Activated CD4-positive, CD25-positive, alpha-beta regulatory T cell treated with anti-CD3 and anti-CD28 coated beads, Interleukin-2, amount 50 U/mL, for 16 hours (primary cell): Measurements from ENCODE around the gene P3H3.

Experiments used
- DNase-seq: peaks from one replicate; pipeline ENCODE4 v3.0.0-alpha.2; 2020; ENCODE audit warnings: low read depth, low spot score

Gene P3H3, protein sequence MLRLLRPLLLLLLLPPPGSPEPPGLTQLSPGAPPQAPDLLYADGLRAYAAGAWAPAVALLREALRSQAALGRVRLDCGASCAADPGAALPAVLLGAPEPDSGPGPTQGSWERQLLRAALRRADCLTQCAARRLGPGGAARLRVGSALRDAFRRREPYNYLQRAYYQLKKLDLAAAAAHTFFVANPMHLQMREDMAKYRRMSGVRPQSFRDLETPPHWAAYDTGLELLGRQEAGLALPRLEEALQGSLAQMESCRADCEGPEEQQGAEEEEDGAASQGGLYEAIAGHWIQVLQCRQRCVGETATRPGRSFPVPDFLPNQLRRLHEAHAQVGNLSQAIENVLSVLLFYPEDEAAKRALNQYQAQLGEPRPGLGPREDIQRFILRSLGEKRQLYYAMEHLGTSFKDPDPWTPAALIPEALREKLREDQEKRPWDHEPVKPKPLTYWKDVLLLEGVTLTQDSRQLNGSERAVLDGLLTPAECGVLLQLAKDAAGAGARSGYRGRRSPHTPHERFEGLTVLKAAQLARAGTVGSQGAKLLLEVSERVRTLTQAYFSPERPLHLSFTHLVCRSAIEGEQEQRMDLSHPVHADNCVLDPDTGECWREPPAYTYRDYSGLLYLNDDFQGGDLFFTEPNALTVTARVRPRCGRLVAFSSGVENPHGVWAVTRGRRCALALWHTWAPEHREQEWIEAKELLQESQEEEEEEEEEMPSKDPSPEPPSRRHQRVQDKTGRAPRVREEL

DNA sequence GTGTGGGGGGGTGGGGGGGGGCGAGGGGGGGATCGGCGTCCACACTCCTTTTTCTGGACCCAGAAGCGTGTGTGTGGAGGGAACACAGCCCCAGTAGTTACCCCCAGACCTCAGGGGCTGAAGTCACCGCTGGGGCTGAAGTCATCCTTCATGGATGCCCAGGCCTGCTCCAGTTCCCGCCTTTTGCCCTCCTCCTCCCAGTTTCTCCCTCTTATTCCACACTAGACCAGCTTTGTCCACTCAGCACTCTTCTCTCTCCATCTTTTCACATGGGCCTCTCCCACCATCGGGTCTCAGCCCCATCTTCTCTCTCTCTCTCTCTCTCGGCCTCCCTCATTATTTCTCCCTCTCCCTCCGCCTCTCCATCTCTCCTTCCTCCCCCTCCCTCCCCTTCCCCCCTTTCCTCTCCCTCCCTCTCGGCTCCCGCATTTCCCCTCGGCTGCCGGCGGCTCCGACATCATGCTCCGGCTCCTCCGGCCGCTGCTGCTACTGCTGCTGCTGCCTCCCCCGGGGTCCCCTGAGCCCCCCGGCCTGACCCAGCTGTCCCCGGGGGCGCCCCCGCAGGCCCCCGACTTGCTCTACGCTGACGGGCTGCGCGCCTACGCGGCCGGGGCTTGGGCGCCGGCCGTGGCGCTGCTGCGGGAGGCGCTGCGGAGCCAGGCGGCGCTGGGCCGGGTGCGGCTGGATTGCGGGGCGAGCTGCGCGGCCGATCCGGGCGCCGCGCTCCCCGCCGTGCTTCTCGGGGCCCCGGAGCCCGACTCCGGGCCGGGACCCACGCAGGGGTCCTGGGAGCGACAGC is at the start of gene P3H3:
TSS of gene P3H3 (plus strand) at position 426 of the 799 bp plus-strand sequence. CDS start at position 460, 34 bp downstream.
- DNase-seq: no peak

- DNase-seq: peak; percentile 81
Observed at GRCh38 chr12:6778574-6779550, 49.3 kb upstream of the P3H3 start.

- no peak for DNase-seq
Observed at GRCh38 chr12:6779708-6780432, 48.3 kb upstream of the P3H3 start.

DNA sequence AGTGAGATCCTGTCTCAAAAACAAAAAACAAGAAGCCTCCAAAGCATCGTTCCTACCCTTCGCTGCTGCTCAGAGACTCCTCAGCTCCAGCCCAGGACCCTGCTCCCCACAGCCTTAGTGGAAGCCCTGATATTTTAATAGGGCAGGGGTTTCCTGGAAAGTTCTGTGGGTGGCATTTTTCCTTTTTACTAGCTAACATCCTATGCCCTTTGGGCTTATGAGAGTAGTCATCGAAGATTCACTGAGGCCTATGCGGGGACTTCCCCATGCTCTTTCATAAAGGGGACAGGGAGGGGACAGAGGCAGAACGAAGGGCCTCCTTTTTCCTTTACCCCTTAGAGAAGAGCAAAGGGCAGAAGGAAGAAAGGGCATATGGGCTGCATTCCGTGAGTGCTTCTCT is 47.6 kb upstream of the P3H3 start:
- DNase-seq: no peak

GRCh38 chr12:6782119-6782518 is 46.1 kb upstream of the P3H3 start:
- DNase-seq: no peak

- no peak for DNase-seq
Observed at GRCh38 chr12:6782850-6783566, 45.2 kb upstream of the P3H3 start.

- DNase-seq: no peak
Observed at GRCh38 chr12:6783828-6784227, 44.4 kb upstream of the P3H3 start.

DNA sequence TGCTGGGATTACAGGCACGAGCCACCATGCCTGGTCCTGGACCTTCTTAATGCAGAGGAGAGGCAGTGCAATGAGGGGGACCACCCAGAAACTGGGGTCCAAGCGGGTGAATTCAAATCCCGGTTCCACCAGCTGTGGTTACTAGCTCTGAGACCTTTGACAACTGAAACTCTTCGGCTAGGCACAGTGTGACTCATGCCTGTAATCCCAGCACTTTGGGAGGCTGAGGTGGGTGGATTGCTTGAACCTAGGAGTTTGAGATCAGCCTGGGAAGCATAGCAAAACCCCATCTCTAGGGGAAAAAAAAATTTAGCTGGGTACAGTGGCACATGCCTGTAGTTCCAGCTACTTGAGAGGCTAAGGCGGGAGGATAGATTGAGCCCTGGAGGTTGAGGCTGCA is 43.9 kb upstream of the P3H3 start:
- no peak for DNase-seq

- no peak for DNase-seq
Observed at GRCh38 chr12:6784761-6785160, 43.4 kb upstream of the P3H3 start.

- DNase-seq: no peak
Observed at GRCh38 chr12:6786416-6787094, 41.7 kb upstream of the P3H3 start.

DNA sequence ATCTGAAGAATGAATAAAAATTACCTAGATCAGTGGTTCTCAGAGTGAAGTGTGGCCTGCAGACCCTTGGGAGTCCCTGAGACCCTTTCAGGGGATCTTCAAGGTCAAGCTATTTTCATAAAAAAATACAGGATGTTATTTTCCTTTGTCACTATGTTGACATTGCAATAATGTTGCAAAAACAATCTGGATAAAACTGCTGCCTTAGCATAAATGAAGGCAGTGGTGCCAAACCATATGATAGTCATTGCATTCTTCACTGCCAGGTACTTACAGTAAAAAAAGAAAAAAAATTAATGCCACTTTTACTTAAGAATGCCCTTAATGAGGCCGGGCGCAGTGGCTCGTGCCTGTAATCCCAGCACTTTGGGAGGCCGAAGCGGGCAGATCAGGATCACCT is 40.9 kb upstream of the P3H3 start:
- no peak for DNase-seq

DNA sequence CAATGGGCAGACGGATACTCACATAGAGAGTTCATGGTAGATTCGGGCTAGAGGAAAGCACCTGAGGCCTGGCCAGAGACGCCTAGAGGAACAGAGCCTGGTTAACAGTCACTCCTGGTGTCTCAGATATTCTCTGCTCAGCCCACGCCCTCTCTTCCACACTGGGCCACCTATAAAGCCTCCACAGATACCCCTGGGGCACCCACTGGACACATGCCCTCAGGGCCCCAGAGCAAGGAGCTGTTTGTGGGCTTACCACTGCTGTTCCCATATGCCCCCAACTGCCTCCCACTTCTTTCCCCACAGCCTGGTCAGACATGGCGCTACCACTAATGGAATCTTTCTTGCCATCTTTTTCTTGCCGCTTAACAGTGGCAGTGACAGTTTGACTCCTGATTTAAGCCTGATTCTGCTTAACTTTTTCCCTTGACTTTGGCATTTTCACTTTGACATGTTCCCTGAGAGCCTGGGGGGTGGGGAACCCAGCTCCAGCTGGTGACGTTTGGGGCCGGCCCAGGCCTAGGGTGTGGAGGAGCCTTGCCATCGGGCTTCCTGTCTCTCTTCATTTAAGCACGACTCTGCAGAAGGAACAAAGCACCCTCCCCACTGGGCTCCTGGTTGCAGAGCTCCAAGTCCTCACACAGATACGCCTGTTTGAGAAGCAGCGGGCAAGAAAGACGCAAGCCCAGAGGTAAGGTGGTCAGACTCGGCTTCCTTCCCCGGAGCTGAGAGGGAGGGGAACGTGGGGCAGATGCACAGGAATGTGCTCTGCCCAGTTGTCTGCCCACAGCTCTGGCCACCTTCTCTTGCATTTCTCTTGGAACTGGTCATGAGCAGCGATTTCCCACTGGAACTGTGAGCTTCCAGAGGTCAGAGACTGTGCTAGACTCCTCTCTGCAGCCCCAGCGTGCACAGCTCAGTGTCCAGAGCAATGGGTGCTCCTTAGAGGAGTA is 39.0 kb upstream of the P3H3 start, which contains the start of gene CD4:
TSS of gene CD4 (plus strand) at position 557 of the 953 bp plus-strand sequence. CDS start 10,611 bp downstream, outside the sequence.
- DNase-seq: no peak

GRCh38 chr12:6790496-6791150 is 37.6 kb upstream of the P3H3 start:
- DNase-seq: no peak

DNA sequence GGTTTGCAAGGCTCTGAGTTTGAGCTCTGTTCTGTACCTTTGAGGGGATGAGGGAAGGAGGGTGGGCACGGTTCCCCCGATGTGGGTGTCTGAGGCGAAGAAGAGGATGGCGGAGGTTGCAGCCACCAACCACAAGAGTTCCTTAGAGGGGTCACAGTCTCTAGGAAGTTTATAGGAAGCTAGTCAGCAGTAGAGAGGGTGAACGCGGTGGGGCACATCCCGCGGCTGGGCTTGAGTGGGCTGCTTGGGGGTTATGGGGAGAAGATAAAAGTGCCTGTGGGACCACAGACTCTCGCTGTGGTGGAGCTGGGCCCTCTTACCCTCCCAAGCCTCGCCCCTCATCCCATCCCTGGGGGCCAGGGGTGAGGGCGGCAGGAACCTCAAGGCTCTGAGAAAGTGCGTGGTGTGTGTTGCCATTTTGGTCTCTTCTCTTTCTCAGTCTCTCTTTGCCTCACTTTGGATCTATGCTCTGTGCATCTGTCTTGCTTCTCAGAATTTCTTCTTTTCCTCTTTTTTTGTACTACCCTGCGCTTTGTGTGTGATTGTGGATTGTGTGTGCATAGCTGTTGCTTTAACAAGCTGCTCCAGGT is 36.2 kb upstream of the P3H3 start:
- no peak for DNase-seq

GRCh38 chr12:6792522-6793201 is 35.5 kb upstream of the P3H3 start:
- no peak for DNase-seq

DNA sequence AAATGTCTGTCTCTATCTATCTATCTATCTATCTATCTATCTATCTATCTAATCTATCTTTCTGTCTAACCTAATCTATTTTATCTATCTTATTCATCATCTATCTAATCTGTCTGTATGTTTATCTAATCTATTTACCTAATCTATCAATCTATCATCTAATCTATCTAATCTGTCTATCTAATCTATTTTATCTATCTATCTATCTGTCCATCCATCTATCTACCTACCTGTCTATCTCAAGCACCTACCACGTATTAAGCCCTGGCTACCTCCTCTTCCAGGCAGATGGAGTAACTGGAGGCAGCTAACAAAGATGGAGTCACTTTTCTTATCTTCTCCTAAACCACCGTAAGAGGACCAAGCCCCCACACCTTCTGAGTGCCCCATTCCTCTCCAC is 33.1 kb upstream of the P3H3 start:
- DNase-seq: no peak
